GM19099 (cell line): Measurements from ENCODE around the gene MTHFSD.

Source experiments
- POLR2A ChIP-seq: IDR thresholded peaks from 3 replicates; pipeline ENCODE4 v1.6.1; 2011; ENCODE audit warnings: low read depth; ENCODE audit not compliant: insufficient read length; ENCODE audit errors: extremely low read depth

Gene MTHFSD

DNA sequence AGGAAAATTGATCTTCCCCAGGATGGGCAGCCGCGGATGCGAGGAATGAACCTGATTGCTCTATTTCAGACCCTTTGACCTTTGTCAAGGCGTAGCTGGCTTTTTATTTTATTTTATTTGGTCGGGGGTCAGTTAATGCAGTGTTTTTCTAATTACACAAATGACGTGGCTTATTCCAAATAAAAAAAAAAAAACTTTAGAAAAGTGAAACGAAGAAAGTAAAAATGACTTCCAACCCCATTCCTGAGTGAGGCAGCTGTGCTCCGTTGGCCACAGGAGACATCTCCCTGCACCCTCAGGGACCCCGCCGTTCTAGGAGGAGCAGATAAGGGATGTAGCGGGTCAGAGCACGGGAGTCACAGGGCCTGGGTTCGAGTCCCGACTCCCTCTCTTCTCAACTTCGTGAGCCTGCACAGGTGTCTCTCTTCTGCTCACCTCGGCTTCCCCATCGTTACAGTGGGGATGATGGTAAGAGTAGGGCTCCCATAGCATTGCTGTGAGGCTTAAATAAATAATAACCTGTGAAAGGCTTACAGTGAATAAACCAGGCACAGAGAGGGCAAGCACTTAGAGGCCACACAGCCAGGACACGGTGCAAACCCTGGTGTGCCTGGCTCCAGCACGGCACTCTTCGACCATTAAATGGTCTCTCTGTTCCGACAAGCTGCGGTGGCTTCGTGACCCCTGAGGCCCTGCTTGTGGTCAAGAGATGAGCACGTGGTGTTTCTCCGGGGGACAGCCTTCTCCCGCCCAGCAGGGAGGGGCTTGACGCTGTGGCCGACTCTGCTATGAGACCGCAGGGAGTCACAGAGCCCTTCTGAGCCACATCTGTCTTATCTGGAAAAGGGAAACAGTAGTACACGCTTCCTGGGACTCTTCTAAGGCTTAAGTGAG, 34.5 kb downstream of the MTHFSD start:
- TF ChIP-seq POLR2A = no peak

DNA sequence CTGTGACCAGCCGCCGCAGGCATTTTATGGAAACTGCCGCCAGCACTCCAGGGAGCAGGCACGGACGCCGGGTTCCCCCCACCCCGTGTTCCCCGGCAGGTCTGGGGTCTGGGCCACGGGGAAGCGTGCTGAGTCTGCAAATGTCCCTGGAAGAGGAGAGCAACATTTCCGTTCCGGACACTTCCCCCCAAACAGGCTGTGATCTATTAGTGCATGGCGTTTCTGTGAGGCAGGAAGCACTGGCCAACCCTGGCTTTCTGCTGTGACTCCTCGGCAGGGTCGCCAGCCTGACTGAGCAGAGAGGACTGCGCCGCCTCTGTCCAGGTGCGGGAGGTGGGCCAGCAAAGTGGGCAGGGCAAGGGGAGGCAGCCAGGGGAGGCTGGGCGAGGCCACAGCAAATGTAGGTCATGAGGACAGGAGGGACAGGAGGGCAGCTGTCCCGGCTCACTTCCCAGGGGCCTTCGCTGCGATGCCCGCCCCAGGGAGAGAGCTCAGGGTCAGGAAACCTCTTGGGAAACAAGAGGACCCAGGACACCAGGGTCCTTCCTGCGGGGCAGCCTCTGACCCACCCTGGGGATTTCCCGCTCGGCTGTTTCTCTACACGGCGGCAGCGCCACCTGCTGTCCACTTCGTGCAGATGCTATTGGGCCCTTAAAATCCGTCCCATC, 35.3 kb downstream of the MTHFSD start:
- TF ChIP-seq POLR2A = no peak

DNA sequence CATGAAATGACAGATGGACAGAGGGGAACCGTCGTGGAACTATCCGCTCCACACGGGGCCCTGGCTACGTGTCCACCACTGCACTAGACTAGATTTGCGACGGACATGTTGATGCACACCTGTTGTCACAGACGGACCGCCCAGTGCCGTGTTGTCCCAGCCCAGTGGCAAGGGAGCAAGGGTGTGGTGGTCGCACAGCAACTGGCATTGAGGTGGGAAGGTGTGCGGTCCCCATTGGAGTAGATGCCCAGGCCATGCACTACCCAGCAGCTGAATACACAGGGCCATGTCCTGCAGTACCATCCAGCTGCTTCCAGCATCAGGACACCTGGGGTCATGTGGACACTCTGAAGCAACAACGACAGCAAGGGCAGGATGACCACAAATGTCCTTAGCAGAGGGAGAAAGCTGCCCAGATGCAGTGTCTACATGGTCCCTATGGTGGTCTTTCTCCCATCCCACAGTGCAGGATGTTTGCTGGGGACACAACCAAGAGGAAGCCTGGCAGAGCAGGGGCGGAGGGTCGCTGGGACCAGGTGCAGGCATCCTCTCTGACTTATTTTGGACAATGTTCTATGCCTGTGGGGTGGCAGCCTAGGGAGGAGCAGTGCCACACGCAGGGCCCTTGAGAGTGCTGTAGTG, 35.9 kb downstream of the MTHFSD start:
- TF ChIP-seq POLR2A = no peak

DNA sequence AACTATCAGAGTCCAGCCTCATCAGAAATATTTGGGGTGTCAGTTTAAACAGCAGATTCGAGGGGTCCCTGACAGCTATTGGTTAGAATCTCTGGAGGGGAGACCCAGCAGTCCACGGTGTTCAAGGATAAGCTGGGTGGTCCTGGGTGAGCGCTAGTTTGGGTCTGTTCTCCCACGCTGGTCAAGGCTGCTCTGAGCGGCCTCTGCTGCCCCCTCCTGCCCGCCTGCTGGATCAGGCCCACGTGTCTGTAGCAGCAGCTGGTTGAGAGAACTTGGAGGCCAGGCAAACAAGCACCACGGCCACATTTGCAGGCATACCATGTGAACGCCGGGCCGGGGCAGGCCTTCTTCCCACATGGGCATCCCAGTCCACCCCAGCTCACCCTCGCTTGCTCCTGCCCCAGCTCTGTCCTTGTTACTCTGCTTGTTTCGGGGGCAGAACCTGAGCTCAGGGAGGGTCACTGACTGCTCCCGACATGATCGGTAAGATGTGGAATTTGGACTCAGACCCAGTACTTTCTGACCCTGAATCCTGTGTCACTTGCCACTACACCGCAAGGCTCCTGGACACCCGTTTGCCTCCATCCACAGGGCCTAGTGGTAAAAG, 37.3 kb downstream of the MTHFSD start:
- TF ChIP-seq POLR2A = no peak

DNA sequence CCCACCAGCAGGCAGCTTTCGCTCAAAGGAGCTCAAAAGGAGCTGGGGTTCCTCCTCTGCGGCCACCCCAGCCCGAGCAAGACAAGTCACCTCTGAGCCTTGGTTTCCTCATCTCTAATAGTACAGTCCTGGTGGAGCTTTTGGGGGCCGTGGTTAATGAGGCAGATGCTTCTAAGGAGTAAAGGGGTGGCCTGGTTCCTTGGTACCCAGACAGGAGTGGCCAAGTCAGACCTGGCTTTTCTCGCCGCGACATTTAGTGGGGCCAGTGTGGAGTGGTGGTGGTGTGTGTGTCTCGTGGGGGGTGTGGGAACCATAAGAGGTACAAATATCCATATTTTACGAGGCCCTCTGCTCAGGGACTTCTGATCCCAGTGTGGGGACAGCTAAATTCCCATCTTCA, 38.0 kb downstream of the MTHFSD start:
- TF ChIP-seq POLR2A = no peak

DNA sequence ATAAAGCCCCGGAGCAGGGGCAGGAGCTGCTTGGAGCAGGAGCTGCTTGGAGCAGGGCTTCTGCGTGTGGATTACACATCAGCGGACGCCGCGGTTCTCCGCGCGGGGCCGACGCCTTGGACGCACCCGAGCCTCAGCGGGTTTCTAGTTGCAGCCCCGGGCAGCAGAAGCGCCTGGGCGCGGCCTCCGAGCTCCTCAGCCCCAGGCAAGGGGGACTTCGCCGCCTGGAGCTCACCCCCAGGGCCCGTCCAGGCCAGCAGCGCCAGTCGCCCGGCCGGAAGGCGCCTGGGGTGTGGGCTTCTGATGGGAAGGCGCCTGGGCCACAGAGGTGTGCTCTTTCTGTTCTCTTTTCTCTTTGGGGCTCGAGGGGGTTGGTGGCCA, 38.4 kb downstream of the MTHFSD start:
- TF ChIP-seq POLR2A = no peak

DNA sequence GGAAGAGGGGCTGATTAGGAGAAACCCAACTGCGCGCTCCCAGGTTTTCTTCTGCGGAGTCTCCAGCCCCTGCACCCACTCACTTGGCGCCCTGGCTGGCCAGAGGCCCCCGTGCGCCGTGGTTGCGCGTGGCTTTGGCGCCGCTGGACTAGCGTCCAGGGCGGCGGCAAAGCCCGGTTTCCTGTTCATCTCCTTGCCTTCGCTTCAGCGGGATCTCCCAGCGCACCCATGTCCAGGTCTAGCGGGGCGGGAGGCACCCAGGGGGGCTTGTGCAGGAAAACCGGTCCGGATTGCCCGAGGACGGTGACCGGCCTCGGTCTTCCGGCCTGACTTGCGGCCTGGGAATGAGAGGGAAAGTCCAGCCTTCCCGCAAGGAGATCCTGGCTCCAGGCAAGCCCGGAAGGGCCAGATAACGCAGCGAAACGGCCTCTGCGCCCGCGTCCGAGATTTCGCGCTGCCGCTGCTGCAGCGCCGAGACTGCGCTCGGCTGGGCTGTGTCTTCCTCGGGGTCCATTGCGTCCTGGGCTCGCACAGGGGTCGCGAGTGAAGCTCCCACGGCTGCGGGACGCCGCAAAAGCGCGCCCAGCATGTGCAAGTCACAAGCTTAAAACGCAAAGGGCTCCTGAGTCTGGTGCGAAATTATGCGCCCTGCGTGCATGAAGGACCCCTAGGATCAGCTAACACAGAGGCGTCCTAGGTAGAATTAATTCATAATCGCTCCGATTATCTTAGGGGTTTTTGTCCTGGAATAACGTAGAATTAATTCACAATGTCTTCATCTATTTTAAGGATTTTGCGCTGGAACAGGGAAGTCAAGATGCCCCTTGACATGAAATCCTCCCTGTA, 39.0 kb downstream of the MTHFSD start:
- no peak for TF ChIP-seq POLR2A

DNA sequence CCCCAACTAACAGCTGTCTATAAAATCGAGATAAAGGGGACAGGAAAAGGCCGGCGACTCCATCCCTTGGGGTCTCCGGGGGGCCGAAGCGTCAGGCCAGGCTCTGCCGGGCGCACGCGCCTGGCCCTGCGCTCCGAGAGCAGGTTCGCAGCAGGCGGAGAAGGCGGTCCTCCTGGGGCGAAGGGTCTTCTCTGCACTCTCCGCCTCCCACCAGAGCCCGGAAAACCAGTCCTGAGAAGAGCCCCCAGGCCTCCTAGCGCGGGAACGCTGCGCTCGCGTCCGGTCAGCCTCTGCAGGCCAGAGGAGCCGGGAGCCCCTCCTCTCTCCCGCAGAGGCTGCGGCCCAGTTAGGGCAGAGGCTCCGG, 39.6 kb downstream of the MTHFSD start:
- no peak for TF ChIP-seq POLR2A

DNA sequence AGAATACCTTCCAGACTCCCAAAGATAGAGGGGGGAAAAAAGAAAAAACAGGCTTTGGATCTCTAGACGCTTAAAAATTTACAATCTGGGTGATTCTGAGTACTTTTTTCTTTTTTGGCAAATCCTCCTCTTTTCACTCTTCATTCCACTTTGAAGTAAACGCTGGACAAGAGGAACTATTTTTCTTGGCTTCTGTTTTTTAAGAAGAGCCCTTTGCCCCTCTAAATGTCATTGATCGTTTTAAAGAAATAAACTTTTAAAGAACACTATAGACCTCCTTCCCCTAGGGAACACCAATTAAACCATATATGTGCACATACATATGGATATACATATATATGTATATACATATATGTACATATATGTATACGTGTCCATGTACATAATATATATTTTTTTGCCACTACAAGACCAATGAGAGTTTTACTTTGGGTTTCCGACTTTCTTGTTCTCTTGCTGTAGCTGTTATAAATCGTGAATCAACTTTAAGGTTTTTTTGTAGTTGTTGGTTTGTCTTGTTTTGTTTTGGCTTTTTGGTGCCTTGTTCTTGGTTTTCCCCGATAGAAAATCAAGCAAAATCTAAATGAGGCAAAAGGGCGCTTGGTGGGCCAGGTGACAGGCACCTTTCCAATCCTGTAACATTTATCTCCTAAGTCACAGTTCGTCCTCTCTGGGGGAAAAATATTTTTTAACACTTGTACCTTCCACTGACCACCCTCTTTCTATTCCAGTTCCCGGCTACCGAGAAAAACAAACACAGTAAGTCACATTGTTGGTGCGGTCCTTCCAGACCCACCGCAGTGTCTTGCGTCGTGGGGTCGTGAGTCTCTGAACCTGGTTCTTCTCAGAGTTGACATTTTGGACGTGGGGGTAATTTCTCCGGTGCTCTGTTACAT, 40.3 kb downstream of the MTHFSD start:
- TF ChIP-seq POLR2A = no peak

DNA sequence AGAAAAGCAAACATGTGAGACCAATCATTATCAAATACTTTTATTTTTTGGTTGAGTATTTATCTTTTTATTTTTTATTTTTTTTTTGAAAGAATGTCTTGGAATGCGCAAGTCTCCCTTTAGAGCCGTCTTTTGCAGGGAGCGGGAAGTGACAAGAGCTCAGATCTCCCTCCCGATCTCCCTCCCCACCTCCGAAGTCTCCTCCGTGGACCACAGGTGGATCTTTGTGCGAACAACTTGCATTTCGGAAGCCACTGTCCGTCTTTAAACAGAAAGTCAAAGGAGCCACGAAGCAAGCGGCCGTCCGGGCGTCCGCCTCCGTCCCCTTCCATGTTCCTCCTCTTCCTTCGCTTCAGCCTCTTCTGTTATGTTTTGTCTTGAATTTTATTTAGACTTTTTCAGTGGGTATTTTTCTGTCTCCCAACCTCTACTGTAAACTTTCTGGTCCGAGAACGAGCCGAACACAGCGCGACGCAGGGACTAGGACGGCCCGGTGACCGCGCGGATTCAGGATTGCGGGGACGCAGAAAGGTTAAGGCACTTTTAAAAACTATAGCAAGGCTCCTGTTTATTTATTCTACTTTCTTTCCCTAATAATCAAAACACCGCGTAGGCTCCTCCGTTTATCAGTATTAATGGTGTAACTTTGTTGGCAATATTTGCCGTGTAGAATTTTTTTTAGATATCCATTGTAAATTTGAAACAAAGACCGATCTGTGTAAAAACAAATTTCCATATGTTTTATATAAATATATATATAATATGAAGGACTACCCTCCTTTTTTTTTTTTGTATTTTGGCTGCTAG, 41.4 kb downstream of the MTHFSD start:
- TF ChIP-seq POLR2A = no peak

DNA sequence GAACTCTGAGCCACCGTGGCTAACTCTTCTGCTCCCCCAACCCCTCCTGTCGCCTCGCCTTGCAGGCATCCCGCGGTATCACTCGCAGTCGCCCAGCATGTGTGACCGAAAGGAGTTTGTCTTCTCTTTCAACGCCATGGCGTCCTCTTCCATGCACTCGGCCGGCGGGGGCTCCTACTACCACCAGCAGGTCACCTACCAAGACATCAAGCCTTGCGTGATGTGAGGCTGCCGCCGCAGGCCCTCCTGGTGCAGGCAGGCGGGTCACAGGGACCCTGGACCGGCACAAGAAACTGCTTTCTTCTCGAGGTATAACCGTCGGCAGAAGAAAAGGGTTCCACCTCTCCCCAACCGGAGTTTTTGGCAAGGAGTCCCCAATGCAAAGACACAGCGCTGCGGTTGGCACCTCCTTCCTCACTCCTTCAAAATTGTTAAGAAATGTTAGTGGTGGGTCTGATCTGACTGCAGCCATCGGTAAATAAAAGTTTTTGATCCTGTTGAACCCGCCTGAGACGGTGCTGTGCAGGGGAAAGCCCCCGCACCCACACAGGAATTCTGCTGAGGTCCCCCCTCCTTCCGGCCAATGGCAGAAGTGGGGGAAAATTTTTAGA, 42.1 kb downstream of the MTHFSD start:
- no peak for TF ChIP-seq POLR2A

DNA sequence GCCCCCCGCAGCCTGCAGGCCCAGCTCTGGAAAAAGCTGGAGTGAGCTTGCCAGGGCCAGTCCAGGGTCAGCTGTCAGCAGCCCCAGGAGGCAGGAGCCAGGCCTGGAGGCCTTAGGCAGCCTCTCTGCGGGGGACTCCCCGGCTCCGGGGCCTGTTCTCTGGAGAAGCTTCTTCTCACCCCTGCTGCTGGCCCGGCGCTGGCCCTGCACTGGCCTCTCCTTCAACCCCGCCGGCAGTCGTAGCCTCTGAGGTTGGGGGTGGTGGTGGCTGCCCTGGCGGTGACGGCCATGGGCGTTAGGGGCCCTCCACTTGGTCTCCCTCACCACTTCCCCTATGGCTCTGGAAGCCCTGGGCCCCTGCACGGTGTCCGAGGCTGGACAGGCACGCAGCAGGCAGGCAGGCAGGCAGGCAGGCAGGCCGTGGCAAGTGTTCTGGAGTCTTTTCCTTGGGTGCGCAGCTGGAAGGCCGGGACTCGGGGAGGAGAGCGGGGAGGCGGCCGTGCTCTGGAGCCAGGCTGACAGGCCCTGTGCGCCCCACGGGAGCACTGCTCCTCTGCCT, 42.7 kb downstream of the MTHFSD start:
- no peak for TF ChIP-seq POLR2A

DNA sequence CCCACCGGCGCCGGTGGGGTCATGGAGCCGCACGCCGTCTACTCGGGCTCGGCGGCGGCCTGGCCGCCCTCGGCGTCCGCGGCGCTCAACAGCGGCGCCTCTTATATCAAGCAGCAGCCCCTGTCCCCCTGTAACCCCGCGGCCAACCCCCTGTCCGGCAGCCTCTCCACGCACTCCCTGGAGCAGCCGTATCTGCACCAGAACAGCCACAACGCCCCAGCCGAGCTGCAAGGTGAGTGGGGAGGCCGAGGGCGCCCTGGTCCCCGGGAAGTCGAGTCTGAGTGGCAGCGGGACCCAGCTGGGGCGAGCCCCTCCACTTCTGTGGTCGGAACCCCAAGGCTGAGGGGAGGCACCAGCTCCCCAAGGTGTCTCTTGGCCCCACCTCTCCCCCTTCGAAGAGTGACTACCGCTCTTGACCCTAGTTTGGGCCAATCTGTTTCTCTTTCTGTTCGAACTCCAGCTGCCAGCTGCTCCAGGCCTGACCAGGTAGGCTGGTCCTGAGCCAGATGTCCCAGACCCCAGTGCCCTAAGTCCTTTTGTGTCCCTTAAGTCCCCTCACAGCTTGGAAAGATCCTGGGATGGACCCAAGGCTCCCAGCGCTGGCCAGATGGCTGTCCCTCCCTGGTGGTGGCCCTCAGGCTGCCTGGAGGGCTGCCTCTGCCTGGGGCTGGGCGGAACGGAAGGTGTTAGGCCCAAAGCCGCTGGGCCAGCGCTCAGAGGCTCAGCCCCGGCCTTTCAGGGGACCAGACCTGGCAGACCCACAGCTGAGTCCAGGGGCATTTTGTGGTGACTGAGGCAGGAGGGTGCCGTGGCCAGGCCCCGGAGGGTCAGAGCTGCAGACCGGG, 43.5 kb downstream of the MTHFSD start:
- TF ChIP-seq POLR2A = no peak
